ENCODE results near the gene ECE1.

Gene ECE1

DNA sequence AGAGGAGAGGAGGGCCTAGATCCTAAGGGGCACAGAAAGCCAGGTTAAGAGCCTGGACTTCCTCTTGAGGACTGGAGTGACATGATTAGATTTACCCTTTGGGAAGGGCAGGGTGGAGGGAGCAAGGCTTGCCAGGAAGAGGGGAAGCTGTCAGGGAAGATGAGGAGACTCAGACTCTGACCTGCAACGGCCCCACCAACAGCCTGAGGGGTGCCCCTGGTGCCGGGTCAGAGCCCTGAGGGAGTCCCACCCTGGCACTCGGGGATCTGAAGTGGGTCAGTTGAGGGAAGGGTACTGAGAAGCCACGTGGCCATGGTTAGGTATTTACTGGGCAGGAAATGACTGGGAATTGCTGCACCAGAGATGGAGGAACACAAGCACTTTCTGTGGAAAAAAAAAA lies 9.8 kb downstream of the ECE1 start:
- no peak for DNase-seq
- Histone ChIP-seq H3K18ac (ENCODE audit: low read length) (no peak overlapping the region), H4K91ac (ENCODE audit: low read depth, low read length) (no peak overlapping the region), H3K36me3 (ENCODE audit: control insufficient read depth in 1 of 2, insufficient read depth in 2 of 2, low read length in 2 of 2) (no peaks in the 10 kb centered on the region), H2BK5ac (ENCODE audit: low read depth, low read length, poor library complexity) (no peak overlapping the region), H3K4me1 (ENCODE audit: control insufficient read depth in 1 of 2, insufficient read depth in 2 of 2, low read length in 2 of 2) (peaks cover 2 to 9% of the 10 kb centered on the region in 2 experiments), H3K27ac (ENCODE audit: low read depth, low read length) (no peak overlapping the region), H3K14ac (ENCODE audit: low read length) (no peak overlapping the region), H2AK5ac (ENCODE audit: low read length) (no peak overlapping the region), H4K8ac (ENCODE audit: low read depth, low read length) (no peak overlapping the region), H3K79me1 (ENCODE audit: low read length) (no peaks in the 10 kb centered on the region), H3K27me3 (ENCODE audit: insufficient read depth, low read length) (no peaks in the 10 kb centered on the region), H3K79me2 (ENCODE audit: control insufficient read depth, insufficient read depth, low read length, poor library complexity) (no peaks in the 10 kb centered on the region), H3K4me2 (ENCODE audit: low read length) (no peak overlapping the region), H2BK12ac (ENCODE audit: low read length) (no peak overlapping the region), H3K4ac (ENCODE audit: low read depth, low read length) (no peak overlapping the region), H2AFZ (ENCODE audit: insufficient read depth, low read length, poor library complexity) (no peak overlapping the region), H3K4me3 (ENCODE audit: low read depth, low read length) (no peak overlapping the region), H3K9ac (ENCODE audit: low read length) (no peak overlapping the region), H3K9me3 (ENCODE audit: insufficient read depth, low read depth, low read length) (peaks cover 2% of the 10 kb centered on the region), H2BK120ac (ENCODE audit: insufficient read depth, low read length, poor library complexity) (no peak overlapping the region), H3K23ac (ENCODE audit: low read length) (no peak overlapping the region), H4K12ac (ENCODE audit: low read depth, low read length) (no peak overlapping the region)
- WGBS (ENCODE audit: extremely low coverage, insufficient coverage, insufficient read length): no CpG with 5 or more reads among the region's 4 CpGs

DNA sequence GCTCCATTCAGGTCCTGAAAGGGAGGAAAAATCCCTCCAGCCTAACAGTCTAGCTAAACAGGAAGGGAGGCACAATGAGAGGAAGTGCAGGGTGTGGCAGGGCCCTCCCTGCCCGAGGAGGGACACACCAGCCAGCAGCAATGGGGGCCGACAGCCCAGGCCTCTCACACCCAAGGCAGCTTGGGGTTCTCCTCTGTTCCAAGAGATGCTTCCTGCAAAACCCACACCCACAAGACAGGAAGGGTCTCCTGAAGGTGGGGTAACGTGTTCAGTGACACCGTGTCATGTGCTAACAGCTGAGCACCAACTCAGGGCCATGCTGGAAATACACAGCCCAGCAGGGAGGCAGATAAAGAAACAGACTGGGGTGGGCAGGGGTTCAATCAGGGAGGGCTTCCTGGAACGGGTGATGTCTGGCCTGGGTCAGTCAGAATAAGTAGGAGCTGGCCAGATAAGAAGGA lies 10.2 kb downstream of the ECE1 start:
- Histone ChIP-seq H3K36me3 (ENCODE audit: control insufficient read depth in 1 of 2, insufficient read depth in 2 of 2, low read length in 2 of 2) (no peaks in the 10 kb centered on the region), H3K9me3 (ENCODE audit: insufficient read depth, low read depth, low read length) (peaks cover 2% of the 10 kb centered on the region)

DNA sequence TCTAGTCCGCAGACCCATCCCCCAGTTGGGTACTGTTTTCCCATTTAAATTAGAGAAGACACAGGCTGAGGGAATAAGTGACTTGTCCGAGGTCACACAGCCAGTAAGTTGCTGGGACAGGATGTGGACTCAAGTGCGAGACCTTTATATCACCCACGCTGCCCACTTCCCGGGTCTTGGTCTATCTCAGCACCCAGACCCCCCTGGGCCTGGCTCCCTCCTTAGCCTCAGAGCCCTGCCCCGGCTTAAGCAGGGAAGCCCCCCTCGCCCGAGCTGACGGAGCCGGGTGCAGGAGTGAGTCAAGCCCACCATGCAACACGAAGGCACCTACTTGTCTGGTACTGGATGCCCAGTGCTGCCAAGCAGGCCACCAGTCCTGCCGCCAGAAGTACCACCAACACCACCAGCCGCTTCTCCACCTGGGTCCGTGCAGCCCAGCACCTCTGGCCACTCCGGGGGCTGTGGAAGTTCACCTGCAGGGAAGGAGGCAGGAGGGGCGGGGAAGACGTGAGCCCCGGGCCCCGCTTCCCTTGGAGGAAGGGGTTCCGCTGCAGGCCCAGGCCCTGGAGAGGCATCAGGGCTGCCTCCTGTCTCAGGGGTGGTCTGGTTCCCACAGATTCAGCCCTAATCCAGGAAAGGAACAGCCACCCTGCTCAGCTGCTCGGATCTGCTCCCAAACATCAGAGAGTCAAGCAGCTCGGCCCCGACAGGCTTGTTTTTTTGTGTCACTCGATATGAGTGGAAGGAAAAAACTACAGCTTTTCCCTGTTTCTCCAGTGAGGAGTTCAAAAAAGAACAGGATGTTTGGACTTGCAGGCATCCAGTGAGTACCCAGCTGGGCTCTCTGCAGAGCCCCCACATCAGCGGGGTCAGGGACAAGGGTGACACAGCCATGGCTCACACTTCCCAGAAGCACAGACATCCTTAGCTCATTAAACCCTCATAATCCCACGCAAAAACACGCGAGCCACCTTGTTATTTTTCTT lies 11.1 kb downstream of the ECE1 start:
- H3K36me3 ChIP-seq (ENCODE audit: control insufficient read depth in 1 of 2, insufficient read depth in 2 of 2, low read length in 2 of 2): no peaks in the 10 kb centered on the region
- H3K4ac ChIP-seq (ENCODE audit: low read depth, low read length): no peak overlapping the region
- peaks cover 2% of the 10 kb centered on the region for H3K9me3 ChIP-seq (ENCODE audit: insufficient read depth, low read depth, low read length)
- peaks cover 2 to 9% of the 10 kb centered on the region in 2 experiments for H3K4me1 ChIP-seq (ENCODE audit: control insufficient read depth in 1 of 2, insufficient read depth in 2 of 2, low read length in 2 of 2)
- H2BK12ac ChIP-seq (ENCODE audit: low read length): no peak overlapping the region
- no peak overlapping the region for H4K8ac ChIP-seq (ENCODE audit: low read depth, low read length)
- no peaks in the 10 kb centered on the region for H3K27me3 ChIP-seq (ENCODE audit: insufficient read depth, low read length)
- no peak overlapping the region for H3K27ac ChIP-seq (ENCODE audit: low read depth, low read length)
- peak overlapping the region; percentile 2 for H3K14ac ChIP-seq (ENCODE audit: low read length)
- H2AK5ac ChIP-seq (ENCODE audit: low read length): peak overlapping the region; percentile 42
- no peak overlapping the region for H2BK5ac ChIP-seq (ENCODE audit: low read depth, low read length, poor library complexity)
- H3K79me2 ChIP-seq (ENCODE audit: control insufficient read depth, insufficient read depth, low read length, poor library complexity): no peaks in the 10 kb centered on the region
- no peak for DNase-seq
- H2AFZ ChIP-seq (ENCODE audit: insufficient read depth, low read length, poor library complexity): no peak overlapping the region
- no peak overlapping the region for H3K4me3 ChIP-seq (ENCODE audit: low read depth, low read length)
- H2BK120ac ChIP-seq (ENCODE audit: insufficient read depth, low read length, poor library complexity): no peak overlapping the region
- H3K18ac ChIP-seq (ENCODE audit: low read length): no peak overlapping the region
- WGBS (ENCODE audit: extremely low coverage, insufficient coverage, insufficient read length): no CpG with 5 or more reads among the region's 28 CpGs
- H4K12ac ChIP-seq (ENCODE audit: low read depth, low read length): no peak overlapping the region
- no peak overlapping the region for H3K4me2 ChIP-seq (ENCODE audit: low read length)
- H3K9ac ChIP-seq (ENCODE audit: low read length): no peak overlapping the region
- no peak overlapping the region for H3K23ac ChIP-seq (ENCODE audit: low read length)
- no peak overlapping the region for H4K91ac ChIP-seq (ENCODE audit: low read depth, low read length)
- no peaks in the 10 kb centered on the region for H3K79me1 ChIP-seq (ENCODE audit: low read length)

More for the DNA sequence above, 10.2 kb downstream of the ECE1 start:
- Histone ChIP-seq H3K23ac (ENCODE audit: low read length) (no peak overlapping the region), H2BK5ac (ENCODE audit: low read depth, low read length, poor library complexity) (no peak overlapping the region), H3K27ac (ENCODE audit: low read depth, low read length) (no peak overlapping the region), H3K4ac (ENCODE audit: low read depth, low read length) (no peak overlapping the region), H3K4me3 (ENCODE audit: low read depth, low read length) (no peak overlapping the region), H3K27me3 (ENCODE audit: insufficient read depth, low read length) (no peaks in the 10 kb centered on the region), H2AK5ac (ENCODE audit: low read length) (no peak overlapping the region), H3K9ac (ENCODE audit: low read length) (no peak overlapping the region), H3K14ac (ENCODE audit: low read length) (no peak overlapping the region), H3K79me1 (ENCODE audit: low read length) (no peaks in the 10 kb centered on the region), H2BK12ac (ENCODE audit: low read length) (no peak overlapping the region), H3K4me1 (ENCODE audit: control insufficient read depth in 1 of 2, insufficient read depth in 2 of 2, low read length in 2 of 2) (peaks cover 2 to 9% of the 10 kb centered on the region in 2 experiments), H3K4me2 (ENCODE audit: low read length) (no peak overlapping the region), H4K8ac (ENCODE audit: low read depth, low read length) (no peak overlapping the region), H4K12ac (ENCODE audit: low read depth, low read length) (no peak overlapping the region), H3K18ac (ENCODE audit: low read length) (no peak overlapping the region), H2AFZ (ENCODE audit: insufficient read depth, low read length, poor library complexity) (no peak overlapping the region), H3K79me2 (ENCODE audit: control insufficient read depth, insufficient read depth, low read length, poor library complexity) (no peaks in the 10 kb centered on the region), H4K91ac (ENCODE audit: low read depth, low read length) (no peak overlapping the region), H2BK120ac (ENCODE audit: insufficient read depth, low read length, poor library complexity) (no peak overlapping the region)
- no CpG with 5 or more reads among the region's 5 CpGs for WGBS (ENCODE audit: extremely low coverage, insufficient coverage, insufficient read length)
- no peak for DNase-seq

DNA sequence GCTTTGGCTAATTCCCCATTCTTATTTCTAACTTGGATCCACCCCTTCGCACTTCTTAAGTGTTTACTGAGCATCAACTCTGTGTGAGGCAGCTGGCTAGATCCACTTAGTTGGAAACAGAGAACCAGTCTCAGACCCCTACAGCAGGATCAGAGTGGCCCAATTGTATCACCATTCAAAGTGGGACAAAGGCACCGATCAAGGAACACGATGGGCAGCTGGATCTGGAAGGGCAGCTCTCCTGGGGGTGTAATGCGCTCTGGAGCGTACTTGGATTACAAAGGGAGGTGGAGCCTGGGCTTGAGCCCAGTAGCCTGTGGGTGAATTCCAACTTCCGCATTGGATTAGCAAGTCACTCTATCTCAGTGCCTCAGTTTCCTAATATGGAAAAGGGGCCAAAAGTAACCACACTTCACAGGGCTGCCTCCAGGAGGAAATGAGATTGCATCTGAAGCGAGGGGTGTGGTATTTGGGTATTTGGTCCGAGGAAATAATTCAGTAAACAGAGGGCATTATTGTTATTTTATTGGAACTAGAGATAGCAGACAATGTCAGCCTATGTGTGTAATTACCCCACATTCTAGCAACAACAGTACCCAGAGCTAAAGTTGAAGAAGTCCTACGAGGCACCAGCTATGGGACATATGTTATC lies 11.9 kb downstream of the ECE1 start:
- no peak overlapping the region for H4K8ac ChIP-seq (ENCODE audit: low read depth, low read length)
- H2BK5ac ChIP-seq (ENCODE audit: low read depth, low read length, poor library complexity): no peak overlapping the region
- no peak for DNase-seq
- H2AFZ ChIP-seq (ENCODE audit: insufficient read depth, low read length, poor library complexity): no peak overlapping the region
- no peak overlapping the region for H2BK12ac ChIP-seq (ENCODE audit: low read length)
- no peak overlapping the region for H3K4me3 ChIP-seq (ENCODE audit: low read depth, low read length)
- no peaks in the 10 kb centered on the region for H3K27me3 ChIP-seq (ENCODE audit: insufficient read depth, low read length)
- H3K4me1 ChIP-seq (ENCODE audit: control insufficient read depth in 1 of 2, insufficient read depth in 2 of 2, low read length in 2 of 2): peaks cover 2 to 9% of the 10 kb centered on the region in 2 experiments
- H4K91ac ChIP-seq (ENCODE audit: low read depth, low read length): no peak overlapping the region
- H2BK120ac ChIP-seq (ENCODE audit: insufficient read depth, low read length, poor library complexity): no peak overlapping the region
- no peak overlapping the region for H3K9ac ChIP-seq (ENCODE audit: low read length)
- H3K79me1 ChIP-seq (ENCODE audit: low read length): no peaks in the 10 kb centered on the region
- H3K14ac ChIP-seq (ENCODE audit: low read length): no peak overlapping the region
- H4K12ac ChIP-seq (ENCODE audit: low read depth, low read length): no peak overlapping the region
- H3K27ac ChIP-seq (ENCODE audit: low read depth, low read length): no peak overlapping the region
- no peak overlapping the region for H3K23ac ChIP-seq (ENCODE audit: low read length)
- no peak overlapping the region for H3K4ac ChIP-seq (ENCODE audit: low read depth, low read length)
- no peak overlapping the region for H2AK5ac ChIP-seq (ENCODE audit: low read length)
- no peak overlapping the region for H3K4me2 ChIP-seq (ENCODE audit: low read length)
- no peaks in the 10 kb centered on the region for H3K79me2 ChIP-seq (ENCODE audit: control insufficient read depth, insufficient read depth, low read length, poor library complexity)
- WGBS (ENCODE audit: extremely low coverage, insufficient coverage, insufficient read length): no CpG with 5 or more reads among the region's 9 CpGs
- peaks cover 2% of the 10 kb centered on the region for H3K9me3 ChIP-seq (ENCODE audit: insufficient read depth, low read depth, low read length)
- no peaks in the 10 kb centered on the region for H3K36me3 ChIP-seq (ENCODE audit: control insufficient read depth in 1 of 2, insufficient read depth in 2 of 2, low read length in 2 of 2)
- no peak overlapping the region for H3K18ac ChIP-seq (ENCODE audit: low read length)

Data from trophoblast cell (in vitro differentiated cells and primary cell).